Brain microvascular endothelial cell (primary cell): ENCODE data around the gene PKD1L1.

Source experiments
- DNase-seq: peaks from one replicate; pipeline ENCODE4 v3.0.0-alpha.2; 2020
- H3K27ac ChIP-seq: fragments of 250-450 bp; sonication (Bioruptor Pico); 2 replicates; pipeline ENCODE4 v1.5.1; 2020; ENCODE audit warnings: mild to moderate bottlenecking, moderate library complexity
- H3K27me3 ChIP-seq: fragments of 250-450 bp; sonication (Bioruptor Pico); replicated peaks from 2 replicates; pipeline ENCODE4 v1.5.1; 2020; ENCODE audit warnings: mild to moderate bottlenecking
- H3K36me3 ChIP-seq: fragments of 250-450 bp; sonication (Bioruptor Pico); replicated peaks from 2 replicates; pipeline ENCODE4 v1.5.1; 2020; ENCODE audit warnings: mild to moderate bottlenecking
- H3K4me3 ChIP-seq: 2 replicates; pipeline ENCODE4 v1.5.1; 2011; ENCODE audit warnings: low read depth, mild to moderate bottlenecking, control low read depth, low read length, moderate library complexity
- in situ Hi-C: cut with HindIII; loops from 2 replicates; pipeline ENCODE4 v1.10.0; 2017; ENCODE audit warnings: low sequenced_read_pairs, low pct_ligation_motif_present
- TF ChIP-seq, protein P1 (sequence below): IDR thresholded peaks from 2 replicates; pipeline ENCODE4 v1.5.1; 2011; ENCODE audit warnings: low read depth, mild to moderate bottlenecking, moderate library complexity, low read length, control low read depth, inconsistent platforms; ENCODE audit errors: missing control alignments

Gene PKD1L1

DNA sequence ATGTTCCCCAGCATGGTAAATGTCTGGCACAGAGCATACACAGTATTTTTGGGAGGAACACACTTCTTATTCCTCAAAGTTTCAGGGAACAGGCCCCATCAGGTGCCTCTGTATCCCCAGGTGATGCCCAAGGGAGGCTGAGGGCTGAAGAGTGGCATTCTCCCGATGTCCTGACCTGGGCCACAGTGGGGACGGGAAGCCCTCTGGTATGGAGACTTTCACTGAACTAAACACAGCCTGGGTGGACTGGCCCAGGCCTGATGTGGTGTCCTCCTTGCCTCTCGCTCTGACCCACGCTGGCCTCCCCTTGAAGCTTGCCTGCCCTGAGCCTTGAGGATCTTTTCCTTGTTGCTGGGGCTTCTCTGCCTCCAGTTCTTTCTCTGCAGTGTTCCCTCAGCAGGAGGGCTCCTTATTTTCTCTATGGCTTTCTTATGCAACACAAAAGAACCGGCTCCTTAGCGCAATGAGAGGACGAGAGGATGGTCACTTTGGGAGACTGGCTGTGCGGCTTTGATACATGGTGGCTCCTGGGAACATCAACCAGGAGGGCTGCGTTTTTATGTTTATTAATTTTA, 208.9 kb downstream of the PKD1L1 start:
- DNase-seq = no peak
- TF ChIP-seq, protein P1, sequence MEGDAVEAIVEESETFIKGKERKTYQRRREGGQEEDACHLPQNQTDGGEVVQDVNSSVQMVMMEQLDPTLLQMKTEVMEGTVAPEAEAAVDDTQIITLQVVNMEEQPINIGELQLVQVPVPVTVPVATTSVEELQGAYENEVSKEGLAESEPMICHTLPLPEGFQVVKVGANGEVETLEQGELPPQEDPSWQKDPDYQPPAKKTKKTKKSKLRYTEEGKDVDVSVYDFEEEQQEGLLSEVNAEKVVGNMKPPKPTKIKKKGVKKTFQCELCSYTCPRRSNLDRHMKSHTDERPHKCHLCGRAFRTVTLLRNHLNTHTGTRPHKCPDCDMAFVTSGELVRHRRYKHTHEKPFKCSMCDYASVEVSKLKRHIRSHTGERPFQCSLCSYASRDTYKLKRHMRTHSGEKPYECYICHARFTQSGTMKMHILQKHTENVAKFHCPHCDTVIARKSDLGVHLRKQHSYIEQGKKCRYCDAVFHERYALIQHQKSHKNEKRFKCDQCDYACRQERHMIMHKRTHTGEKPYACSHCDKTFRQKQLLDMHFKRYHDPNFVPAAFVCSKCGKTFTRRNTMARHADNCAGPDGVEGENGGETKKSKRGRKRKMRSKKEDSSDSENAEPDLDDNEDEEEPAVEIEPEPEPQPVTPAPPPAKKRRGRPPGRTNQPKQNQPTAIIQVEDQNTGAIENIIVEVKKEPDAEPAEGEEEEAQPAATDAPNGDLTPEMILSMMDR = no peak
- H3K27ac ChIP-seq = no peak overlapping the region
- H3K36me3 ChIP-seq = no peaks in the 10 kb centered on the region
- in situ Hi-C loops = no loop called here
- no peaks in the 10 kb centered on the region for H3K27me3 ChIP-seq
- H3K4me3 ChIP-seq = no peak overlapping the region

DNA sequence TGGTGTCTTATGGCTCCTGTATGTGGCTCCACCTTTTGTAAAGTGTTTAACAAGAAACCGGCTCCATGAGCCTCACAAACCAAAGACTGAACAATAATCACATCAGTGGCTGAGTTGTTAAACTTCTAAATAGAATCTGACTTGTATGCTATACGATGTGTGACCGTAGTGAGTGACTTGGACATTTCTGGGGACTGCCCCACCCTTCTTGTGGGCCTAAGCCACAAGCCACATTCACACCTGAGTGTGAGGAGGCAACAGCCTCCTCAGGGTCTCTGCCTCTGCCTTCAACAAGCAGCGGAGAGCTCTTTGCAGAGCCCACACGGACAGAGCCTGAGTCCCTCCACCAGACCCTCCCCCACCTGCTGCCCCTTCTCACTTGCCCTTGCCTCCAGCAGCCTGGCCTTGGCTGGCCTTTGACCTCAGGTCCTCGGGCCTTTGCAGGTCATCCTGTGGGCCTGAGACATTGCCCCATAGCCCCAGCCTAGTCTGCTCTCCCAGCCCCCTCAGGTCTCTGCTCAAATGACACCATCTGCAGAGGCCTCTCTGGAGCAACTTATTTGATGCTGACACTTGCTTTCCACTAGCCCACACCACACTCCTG, 209.6 kb downstream of the PKD1L1 start:
- in situ Hi-C loops = no loop called here
- Histone ChIP-seq H3K4me3 (no peak overlapping the region), H3K36me3 (no peaks in the 10 kb centered on the region), H3K27ac (no peak overlapping the region), H3K27me3 (no peaks in the 10 kb centered on the region)
- no peak for DNase-seq
- TF ChIP-seq, protein P1 = no peak

DNA sequence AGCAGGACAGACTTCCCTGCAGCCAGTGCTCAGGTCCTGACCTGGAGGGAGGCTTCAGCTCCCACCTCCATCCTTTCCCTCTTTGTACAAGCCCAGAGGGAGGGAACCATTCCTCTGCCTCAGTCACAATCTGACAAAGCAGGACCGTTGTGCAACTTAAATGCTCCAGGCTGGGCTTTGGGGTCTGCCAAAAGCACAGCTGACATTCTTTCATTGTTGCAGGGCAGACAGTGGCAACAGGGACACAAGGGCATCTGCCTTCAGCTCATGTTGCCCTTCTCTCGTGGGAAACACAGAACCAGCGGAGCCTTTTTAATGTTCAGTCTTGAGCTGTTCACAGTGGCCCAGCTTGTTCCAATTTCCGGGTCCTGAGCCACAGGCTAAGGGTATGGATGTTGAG, 210.7 kb downstream of the PKD1L1 start:
- DNase-seq = no peak
- no peak overlapping the region for H3K4me3 ChIP-seq
- no peaks in the 10 kb centered on the region for H3K27me3 ChIP-seq
- TF ChIP-seq, protein P1 = no peak
- H3K36me3 ChIP-seq = no peaks in the 10 kb centered on the region
- in situ Hi-C loops = no loop called here
- H3K27ac ChIP-seq = no peak overlapping the region

DNA sequence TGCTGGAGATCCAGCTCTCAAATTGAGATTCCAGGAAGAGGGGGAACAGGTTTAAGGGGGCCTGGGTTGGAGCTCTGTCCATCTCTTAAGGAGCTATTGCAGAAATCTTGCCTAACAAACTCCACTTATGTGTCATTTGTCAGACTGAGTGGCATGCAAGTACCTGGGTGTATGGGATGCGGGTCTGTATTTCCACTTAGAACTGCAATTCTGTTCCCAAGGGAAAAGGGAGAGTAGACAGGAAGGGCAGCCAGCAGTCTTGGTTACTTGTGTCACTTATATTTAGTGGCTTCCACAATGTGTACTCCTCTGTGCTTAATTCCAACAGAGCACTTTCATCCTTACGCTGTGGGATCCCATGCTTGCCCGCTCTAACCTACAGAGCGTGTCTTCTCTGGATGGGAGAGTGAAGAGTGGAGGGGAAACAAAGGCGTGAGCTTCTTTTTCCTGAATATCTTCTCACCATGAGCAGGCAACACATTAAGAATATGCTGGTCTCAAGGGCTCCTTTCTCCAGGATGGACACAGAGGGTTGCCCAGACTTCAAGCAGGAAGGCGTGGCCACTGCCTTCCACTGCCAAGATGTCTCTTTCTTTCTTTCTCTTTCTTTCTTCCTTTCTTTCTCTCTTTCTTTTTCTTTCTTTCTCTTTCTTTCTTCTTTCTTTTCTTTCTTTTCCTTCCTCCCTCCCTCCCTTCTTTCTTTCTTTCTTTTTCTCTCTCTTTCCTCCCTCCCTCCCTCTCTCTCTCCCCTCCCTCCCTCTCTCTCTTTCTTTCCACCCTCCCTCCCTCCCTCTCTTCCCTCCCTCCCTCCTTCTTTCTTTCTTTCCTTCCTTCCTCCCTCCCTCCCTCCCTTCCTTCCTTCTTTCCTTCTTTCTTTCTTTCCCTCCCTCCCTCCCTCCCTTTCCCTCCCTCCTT, 212.6 kb downstream of the PKD1L1 start:
- H3K27ac ChIP-seq = no peak overlapping the region
- in situ Hi-C loops = no loop called here
- H3K27me3 ChIP-seq = no peaks in the 10 kb centered on the region
- DNase-seq = no peak
- H3K36me3 ChIP-seq = no peaks in the 10 kb centered on the region
- no peak overlapping the region for H3K4me3 ChIP-seq
- TF ChIP-seq, protein P1 = no peak

DNA sequence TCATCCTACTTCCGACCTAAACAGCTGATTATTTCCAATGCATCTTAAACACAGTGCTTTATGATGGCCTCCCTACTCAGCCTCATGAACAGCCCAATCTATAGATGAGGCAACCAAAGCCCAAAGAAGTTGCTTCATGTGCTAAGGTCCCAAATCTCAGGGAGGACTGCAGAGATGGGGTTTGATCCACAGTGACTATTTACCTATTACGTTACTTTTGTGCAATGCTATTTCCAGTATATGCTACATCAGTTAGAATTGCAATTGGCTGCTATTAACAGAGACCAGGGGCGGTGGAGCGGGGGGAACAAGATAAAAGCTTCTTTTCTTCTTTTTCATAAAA, 213.3 kb downstream of the PKD1L1 start:
- TF ChIP-seq, protein P1 = no peak
- Histone ChIP-seq H3K4me3 (no peak overlapping the region), H3K27ac (no peak overlapping the region), H3K36me3 (no peaks in the 10 kb centered on the region), H3K27me3 (no peaks in the 10 kb centered on the region)
- no peak for DNase-seq
- in situ Hi-C loops = no loop called here
